NCI-H524 (cell line): ENCODE data around the gene C4B.
"Not testable (repeated sequence)": the region's sequence is repeated elsewhere in the genome, so short reads cannot be mapped to it uniquely, and the experiment has no call there.

Source experiments
- DNase-seq, 2 experiments: peaks; one replicate each; lab custom pipeline; 2025; lab: John Stamatoyannopoulos, UW

Gene C4B

GRCh38 chr6:32014547-32014946 lies at the start of gene C4B:
Gene C4B, plus strand, starts transcription at chr6:32014795. Its CDS starts 51 bp downstream, at chr6:32014846.
- DNase-seq, result not testable (repeated sequence)

- DNase-seq, result no peak
Measured at GRCh38 chr6:31965700-31966099, 48.9 kb upstream of the C4B start.

- DNase-seq, result no peak
Measured at GRCh38 chr6:31966506-31966905, 48.1 kb upstream of the C4B start.

- DNase-seq, result no peak
Measured at GRCh38 chr6:31966997-31967925, 47.3 kb upstream of the C4B start.

GRCh38 chr6:31967926-31968320 lies 46.7 kb upstream of the C4B start:
- no peak for DNase-seq

- DNase-seq, result no peak
Measured at GRCh38 chr6:31968326-31968725, 46.3 kb upstream of the C4B start.

- DNase-seq, result no peak
Measured at GRCh38 chr6:31968791-31969711, 45.5 kb upstream of the C4B start.

GRCh38 chr6:31969712-31970603 lies 44.6 kb upstream of the C4B start:
- no peak for DNase-seq

- peak in 1 of 2 experiments; percentile 20 for DNase-seq
Measured at GRCh38 chr6:31970604-31971271, 43.9 kb upstream of the C4B start.

GRCh38 chr6:31971279-31971992 lies 43.2 kb upstream of the C4B start:
- no peak for DNase-seq

- DNase-seq, result peak; percentile 95 to 96
Measured at GRCh38 chr6:31971993-31972708, 42.4 kb upstream of the C4B start, which contains the start of gene DXO. Gene DXO, minus strand, starts transcription at chr6:31972138. Its CDS starts 463 bp downstream, at chr6:31971675.

- DNase-seq, result no peak
Measured at GRCh38 chr6:31972709-31973350, 41.8 kb upstream of the C4B start.

- not testable (repeated sequence) for DNase-seq
Measured at GRCh38 chr6:31976065-31976464, 38.5 kb upstream of the C4B start.

- DNase-seq, result no peak
Measured at GRCh38 chr6:31977816-31978431, 36.7 kb upstream of the C4B start.

GRCh38 chr6:31978831-31979230 lies 35.8 kb upstream of the C4B start:
- no peak for DNase-seq

GRCh38 chr6:31979238-31979898 lies 35.2 kb upstream of the C4B start:
- DNase-seq, result no peak

- DNase-seq, result not testable (repeated sequence)
Measured at GRCh38 chr6:31980195-31980876, 34.3 kb upstream of the C4B start.
